BJ (cell line): Measurements from ENCODE around the gene ZSCAN1. TPM values are rescaled to one million over a fixed set of nuclear protein-coding genes. Genes with fewer than 3 reads are reported as not detected.

Source experiments
- CTCF ChIA-PET: fragments of 350-600 bp; formaldehyde crosslinking; extraction: SDS; loops from one replicate; lab custom pipeline; 2021; ENCODE audit warnings: antibody characterized with exemption, inconsistent platforms; lab: Yijun Ruan, JAX
- POLR2A ChIA-PET: fragments of 300-600 bp; sonication (Branson Sonifier 250); formaldehyde crosslinking; extraction: SDS; loops from one replicate; lab custom pipeline; 2021; ENCODE audit warnings: antibody characterized with exemption; lab: Charles Lee
- DNase-seq: peaks from one replicate; pipeline ENCODE4 v3.0.0-alpha.2; 2011; ENCODE audit warnings: low read depth
- H3K27me3 ChIP-seq: 2 replicates; pipeline ENCODE4 v1.6.0; 2011; ENCODE audit warnings: low read length; ENCODE audit not compliant: control insufficient read depth, insufficient read depth
- H3K36me3 ChIP-seq: 2 replicates; pipeline ENCODE4 v1.5.1; 2011; ENCODE audit warnings: low read length; ENCODE audit not compliant: control insufficient read depth, insufficient read depth
- H3K4me3 ChIP-seq: 2 replicates; pipeline ENCODE4 v1.5.1; 2011; ENCODE audit warnings: low read depth, mild to moderate bottlenecking, control low read depth, low read length
- CTCF ChIP-seq: IDR thresholded peaks from 2 replicates; pipeline ENCODE4 v1.5.1; 2011; ENCODE audit warnings: low read depth, mild to moderate bottlenecking, control low read depth, inconsistent platforms, low read length, moderate library complexity; ENCODE audit not compliant: insufficient read depth
- polyA plus RNA-seq: library from polyadenylated mRNA; depleted of rRNA; stranded (reverse); fragments of >200 nt; gene quantifications from 2 replicates; pipeline ENCODE4 v1.2.3, GENCODE V29; 2011

The ZSCAN1 gene
- polyA plus RNA-seq, 1 experiment = 0.10 TPM

- ChIA-PET CTCF (no interaction called here), POLR2A (no interaction called here)
- peak overlapping the region; percentile 33 for H3K4me3 ChIP-seq
- H3K36me3 ChIP-seq = 0 out of 2 replicates have a peak, but pooled peaks cover 2% of the 10 kb centered on the region
- TF ChIP-seq CTCF = no peak
- DNase-seq = no peak
- no peaks in the 10 kb centered on the region for H3K27me3 ChIP-seq
Measured at GRCh38 chr19:58009666-58010301, 24.0 kb upstream of the ZSCAN1 start.

DNA sequence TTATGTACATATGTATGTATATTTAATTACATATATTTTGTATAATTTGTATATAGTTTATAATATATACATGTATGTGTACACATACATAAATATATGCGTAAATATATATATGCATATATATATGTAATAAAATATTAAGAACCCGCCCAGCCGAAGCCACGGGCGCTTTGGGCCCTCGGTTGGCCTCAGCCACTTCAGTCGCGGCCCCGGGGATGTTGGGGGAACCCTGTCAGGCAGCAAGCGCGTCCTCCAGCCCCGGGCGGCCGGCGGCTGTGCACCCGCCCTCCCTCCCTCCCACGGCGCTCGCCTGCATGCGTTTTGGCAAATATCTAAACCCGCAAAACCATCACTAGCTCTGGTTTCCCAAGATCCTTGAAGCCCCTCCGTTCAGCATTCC lies 23.3 kb upstream of the ZSCAN1 start:
- ChIA-PET POLR2A (no interaction called here), CTCF (no interaction called here)
- H3K27me3 ChIP-seq = no peaks in the 10 kb centered on the region
- no peak overlapping the region for H3K4me3 ChIP-seq
- no peak for DNase-seq
- no peak for TF ChIP-seq CTCF
- 0 out of 2 replicates have a peak, but pooled peaks cover 2% of the 10 kb centered on the region for H3K36me3 ChIP-seq

DNA sequence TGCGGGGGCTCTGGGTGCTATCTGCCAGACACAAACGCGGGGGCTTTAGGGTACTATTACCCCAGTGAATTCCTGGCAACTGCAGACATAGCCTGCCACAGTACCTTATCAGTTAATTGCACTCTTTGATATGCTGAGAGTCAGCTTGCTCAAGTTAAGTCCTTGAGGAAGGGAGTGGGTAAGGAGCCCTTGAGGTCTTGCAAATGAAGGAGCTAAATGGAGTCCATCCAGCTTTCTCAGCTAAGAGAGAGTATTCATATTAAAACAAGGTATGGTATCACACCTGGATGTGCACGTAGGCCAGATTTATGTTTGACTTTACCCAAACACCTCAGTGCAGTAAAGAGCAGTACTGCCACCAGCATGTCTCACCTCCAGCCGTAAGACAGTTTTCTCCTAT lies 19.7 kb upstream of the ZSCAN1 start:
- Histone ChIP-seq H3K36me3 (no peaks in the 10 kb centered on the region), H3K4me3 (no peak overlapping the region), H3K27me3 (no peaks in the 10 kb centered on the region)
- no peak for DNase-seq
- ChIA-PET POLR2A (no interaction called here), CTCF (no interaction called here)
- TF ChIP-seq CTCF = no peak

GRCh38 chr19:58020129-58020528 lies 13.7 kb upstream of the ZSCAN1 start:
- ChIA-PET CTCF (no interaction called here), POLR2A (no interaction called here)
- no peak for DNase-seq

More at GRCh38 chr19:58020129-58020528, 13.7 kb upstream of the ZSCAN1 start:
- Histone ChIP-seq H3K4me3 (no peak overlapping the region), H3K36me3 (no peaks in the 10 kb centered on the region), H3K27me3 (no peaks in the 10 kb centered on the region)
- TF ChIP-seq CTCF = no peak
